Measurements from ENCODE around the gene VPS11. TPM values are rescaled to one million over a fixed set of nuclear protein-coding genes. Genes with fewer than 3 reads are reported as not detected.
A peak's percentile ranks its signal among the peaks of the same experiment; 100 is the strongest.

The VPS11 gene
- total RNA-seq, 1 experiment from 2014 or later = 18.6 TPM

- Histone ChIP-seq H3K27ac (ENCODE audit: insufficient read length, low read depth, low read length) (no peak overlapping the region), H4K91ac (ENCODE audit: insufficient read length, low read depth, low read length) (no peak overlapping the region), H2BK15ac (ENCODE audit: low read depth, low read length) (no peak overlapping the region), H3K79me1 (ENCODE audit: insufficient read depth, low read depth, low read length, poor library complexity, severe bottlenecking) (no peaks in the 10 kb centered on the region), H3K27me3 (ENCODE audit: insufficient read depth, low read length) (no peaks in the 10 kb centered on the region), H4K20me1 (ENCODE audit: control insufficient read depth, insufficient read depth, insufficient read length) (no peaks in the 10 kb centered on the region), H3K79me2 (ENCODE audit: insufficient read depth, low read length) (no peaks in the 10 kb centered on the region), H3K14ac (ENCODE audit: insufficient read depth, low read length) (no peak overlapping the region), H2BK12ac (ENCODE audit: insufficient read length, low read depth, low read length) (no peak overlapping the region), H3K9me3 (ENCODE audit: control insufficient read depth, low read depth, low read length) (no peaks in the 10 kb centered on the region), H3K4me2 (ENCODE audit: insufficient read depth, insufficient read length, low read length) (no peak overlapping the region), H2AFZ (ENCODE audit: low read length) (no peak overlapping the region), H3K4ac (ENCODE audit: low read depth, low read length) (no peak overlapping the region), H2AK5ac (ENCODE audit: insufficient read length, low read length) (no peak overlapping the region), H3K23me2 (ENCODE audit: insufficient read length, low read depth, low read length, poor library complexity, severe bottlenecking) (no peaks in the 10 kb centered on the region), H2BK120ac (ENCODE audit: low read depth, low read length, poor library complexity, severe bottlenecking) (no peak overlapping the region), H3T11ph (ENCODE audit: low read length) (no peak overlapping the region), H2BK20ac (ENCODE audit: low read depth, low read length, poor library complexity, severe bottlenecking) (no peak overlapping the region), H3K9ac (ENCODE audit: extremely low read depth, insufficient read length, low read length) (no peak overlapping the region), H4K5ac (ENCODE audit: insufficient read length, low read depth, low read length) (no peak overlapping the region), H3K56ac (ENCODE audit: insufficient read length, low read depth, low read length) (no peak overlapping the region), H2BK5ac (ENCODE audit: insufficient read length, low read length) (no peak overlapping the region), H3K18ac (ENCODE audit: insufficient read length, low read depth, low read length) (no peak overlapping the region), H3K23ac (ENCODE audit: insufficient read length, low read depth, low read length) (no peak overlapping the region), H4K8ac (replicated peaks; ENCODE audit: insufficient read length, low read depth, low read length) (no peak overlapping the region), H3K4me1 (ENCODE audit: insufficient read depth, low read length) (no peaks in the 10 kb centered on the region)
- no CpG with 5 or more reads among the region's 6 CpGs for WGBS (ENCODE audit: extremely low coverage, insufficient read length, low lambda C conversion rate)
- no peak for DNase-seq
- peaks cover 40 to 55% (median 49%) of the 10 kb centered on the region in 3 experiments for H3K36me3 Mint-ChIP-seq (ENCODE audit: insufficient read depth in 1 of 3, low read depth in 3 of 3)
- H3K27me3 Mint-ChIP-seq (ENCODE audit: low read depth) = no peaks in the 10 kb centered on the region
- peak overlapping the region in 1 of 3 experiments; percentile 64; a peak in 3 of 7 replicates for H3K27ac Mint-ChIP-seq
- TF ChIP-seq CTCF (conservative IDR thresholded peaks at IDR 0.05) = peak; percentile 58
- H3K9me3 Mint-ChIP-seq = no peaks in the 10 kb centered on the region
- no peak overlapping the region; a peak in 1 of 5 replicates for H3K4me3 Mint-ChIP-seq
- H3K4me1 Mint-ChIP-seq = peaks cover 7 to 17% of the 10 kb centered on the region in 2 experiments
Observed at GRCh38 chr11:119044708-119045107, 22.9 kb upstream of the VPS11 start.

All from H9 (cell line).